Osteoblast (primary cell): Measurements from ENCODE around the gene CPT1B. TPM values are rescaled to one million over a fixed set of nuclear protein-coding genes. Genes with fewer than 3 reads are reported as not detected.

ENCODE experiments used
- DNase-seq: peaks from one replicate; pipeline ENCODE4 v3.0.0; 2011; ENCODE audit warnings: low spot score, mixed read lengths; ENCODE audit not compliant: insufficient read length; ENCODE audit errors: missing footprints
- H2AFZ ChIP-seq: 2 replicates; pipeline ENCODE4 v1.6.0; 2011; ENCODE audit warnings: mild to moderate bottlenecking, low read length
- H3K27ac ChIP-seq: 2 replicates; pipeline ENCODE4 v1.5.1; 2011; ENCODE audit warnings: mild to moderate bottlenecking, low read depth, low read length, moderate library complexity
- H3K27me3 ChIP-seq: 2 replicates; pipeline ENCODE4 v1.6.0; 2012; ENCODE audit warnings: mild to moderate bottlenecking, control low read depth, inconsistent platforms, low read length, moderate library complexity; ENCODE audit not compliant: insufficient read depth
- H3K36me3 ChIP-seq: 2 replicates; pipeline ENCODE4 v1.5.1; 2011; ENCODE audit warnings: mild to moderate bottlenecking, low read length, control low read depth, moderate library complexity; ENCODE audit not compliant: insufficient read depth
- H3K4me1 ChIP-seq: 2 replicates; pipeline ENCODE4 v1.5.1; 2011; ENCODE audit warnings: mild to moderate bottlenecking, low read length, control low read depth, moderate library complexity; ENCODE audit not compliant: insufficient read depth
- H3K4me2 ChIP-seq: 2 replicates; pipeline ENCODE4 v1.6.0; 2011; ENCODE audit warnings: mild to moderate bottlenecking, low read length; ENCODE audit not compliant: insufficient read depth
- H3K4me3 ChIP-seq: fragments of 200-600 bp; sonication (generic); 3 replicates; pipeline ENCODE4 v1.5.1; 2012; ENCODE audit warnings: mild to moderate bottlenecking, low read length, inconsistent platforms; ENCODE audit not compliant: insufficient read depth
- H3K79me2 ChIP-seq: 2 replicates; pipeline ENCODE4 v1.6.0; 2012; ENCODE audit warnings: mild to moderate bottlenecking, low read length, control low read depth, inconsistent platforms; ENCODE audit not compliant: insufficient read depth
- H3K9me3 ChIP-seq: 2 replicates; pipeline ENCODE4 v1.5.1; 2011; ENCODE audit warnings: low read depth, low read length, control low read depth
- H4K20me1 ChIP-seq: 2 replicates; pipeline ENCODE4 v1.6.0; 2012; ENCODE audit warnings: mild to moderate bottlenecking, low read length, control low read depth; ENCODE audit not compliant: insufficient read depth
- CTCF ChIP-seq: IDR thresholded peaks from 2 replicates; pipeline ENCODE4 v1.5.1; 2011; ENCODE audit warnings: mild to moderate bottlenecking, low read depth, low read length, moderate library complexity; ENCODE audit errors: extremely low read depth
- total RNA-seq: library from RNA; depleted of rRNA; stranded (reverse); fragments of >200 nt; gene quantifications from 2 replicates; pipeline ENCODE4 v1.2.3, GENCODE V29; 2012

Gene CPT1B
- total RNA-seq, 1 donor: 1.8 TPM

GRCh38 chr22:50560034-50560433 lies 18.2 kb downstream of the CPT1B start:
- TF ChIP-seq CTCF: no peak
- H3K36me3 ChIP-seq: no peaks in the 10 kb centered on the region
- no peaks in the 10 kb centered on the region for H4K20me1 ChIP-seq
- H3K9me3 ChIP-seq: no peaks in the 10 kb centered on the region
- no peak overlapping the region for H2AFZ ChIP-seq
- H3K4me2 ChIP-seq: no peak overlapping the region
- no peak overlapping the region for H3K4me3 ChIP-seq
- DNase-seq: no peak
- peaks cover 11% of the 10 kb centered on the region for H3K27me3 ChIP-seq
- H3K79me2 ChIP-seq: no peaks in the 10 kb centered on the region
- H3K4me1 ChIP-seq: peaks cover 7% of the 10 kb centered on the region
- H3K27ac ChIP-seq: no peak overlapping the region

- Histone ChIP-seq H3K4me3 (no peak overlapping the region), H3K36me3 (no peaks in the 10 kb centered on the region), H4K20me1 (no peaks in the 10 kb centered on the region), H3K79me2 (no peaks in the 10 kb centered on the region), H3K4me1 (no peaks in the 10 kb centered on the region), H3K27me3 (peaks cover 4% of the 10 kb centered on the region), H3K27ac (no peak overlapping the region), H2AFZ (no peak overlapping the region), H3K4me2 (no peak overlapping the region), H3K9me3 (no peaks in the 10 kb centered on the region)
- no peak for TF ChIP-seq CTCF
- DNase-seq: peak; percentile 17
These were observed 21.5 kb downstream of the CPT1B start for GRCh38 chr22:50556703-50557102.

- H3K36me3 ChIP-seq: no peaks in the 10 kb centered on the region
- no peaks in the 10 kb centered on the region for H3K4me1 ChIP-seq
- H3K4me2 ChIP-seq: no peak overlapping the region
- H3K9me3 ChIP-seq: no peaks in the 10 kb centered on the region
- H3K79me2 ChIP-seq: no peaks in the 10 kb centered on the region
- H3K27ac ChIP-seq: no peak overlapping the region
- no peak for TF ChIP-seq CTCF
- no peak overlapping the region for H3K4me3 ChIP-seq
- H2AFZ ChIP-seq: no peak overlapping the region
- DNase-seq: no peak
- H4K20me1 ChIP-seq: no peaks in the 10 kb centered on the region
- peaks cover 21% of the 10 kb centered on the region for H3K27me3 ChIP-seq
These were observed 24.9 kb downstream of the CPT1B start for GRCh38 chr22:50553310-50553709.

GRCh38 chr22:50551160-50551752 lies 27.0 kb downstream of the CPT1B start:
- Histone ChIP-seq H3K4me3 (no peak overlapping the region), H4K20me1 (no peaks in the 10 kb centered on the region), H3K36me3 (no peaks in the 10 kb centered on the region), H3K4me1 (no peaks in the 10 kb centered on the region), H3K9me3 (no peaks in the 10 kb centered on the region), H3K4me2 (no peak overlapping the region), H2AFZ (no peak overlapping the region), H3K79me2 (no peaks in the 10 kb centered on the region), H3K27me3 (peaks cover 39% of the 10 kb centered on the region), H3K27ac (no peak overlapping the region)
- TF ChIP-seq CTCF: no peak
- peak; percentile 62 for DNase-seq
